Thoracic aorta endothelial cell (primary cell): ENCODE measurements around the gene ACSM5. TPM values are rescaled to one million over a fixed set of nuclear protein-coding genes. Genes with fewer than 3 reads are reported as not detected.

Source experiments
- total RNA-seq: library from RNA; depleted of rRNA; stranded (reverse); fragments of >200 nt; gene quantifications from 2 replicates; pipeline ENCODE4 v1.2.3, GENCODE V29; 2012

ACSM5 gene
- not detected in 2 replicates for total RNA-seq

GRCh38 chr16:20409398-20410120, at the start of gene ACSM5:
ACSM5 (plus strand) TSS chr16:20409534; CDS start chr16:20411485, 1,951 bp downstream.

GRCh38 chr16:20404637-20405036, 4.7 kb upstream of the ACSM5 start, which contains the start of gene PDILT:
PDILT (minus strand) TSS chr16:20404737; CDS start chr16:20399300, 5,437 bp downstream.

GRCh38 chr16:20451364-20451763, 42.0 kb downstream of the ACSM5 start, which contains the start of gene ACSM2A:
ACSM2A (plus strand) TSS chr16:20451521; CDS start chr16:20460115, 8,594 bp downstream.

Other genes with a start within 250 kb of the ACSM5 start
- not detected in 2 replicates for gene GP2, start 82.0 kb upstream of the ACSM5 start, total RNA-seq
- gene UMOD, start 56.8 kb upstream of the ACSM5 start, total RNA-seq = not detected in 2 replicates
- not detected in 2 replicates for gene PDILT, start 4.8 kb upstream of the ACSM5 start, total RNA-seq
- under 0.01 TPM in 1 of 2 replicates, not detected in the other for gene ACSM2A, start 42.0 kb downstream of the ACSM5 start, total RNA-seq
- gene ACSM2B, start 166.8 kb downstream of the ACSM5 start, total RNA-seq = 0.07 TPM in 1 of 2 replicates, not detected in the other